Measurements from ENCODE around the gene POLE. TPM values are rescaled to one million over a fixed set of nuclear protein-coding genes. Genes with fewer than 3 reads are reported as not detected.

POLE gene
- total and polyA plus RNA-seq, 9 of the 15 experiments (the other 6 are each of a cell fraction or from before 2014, with no cell fraction given): 2.4 to 154 (median 49.6) TPM

DNA sequence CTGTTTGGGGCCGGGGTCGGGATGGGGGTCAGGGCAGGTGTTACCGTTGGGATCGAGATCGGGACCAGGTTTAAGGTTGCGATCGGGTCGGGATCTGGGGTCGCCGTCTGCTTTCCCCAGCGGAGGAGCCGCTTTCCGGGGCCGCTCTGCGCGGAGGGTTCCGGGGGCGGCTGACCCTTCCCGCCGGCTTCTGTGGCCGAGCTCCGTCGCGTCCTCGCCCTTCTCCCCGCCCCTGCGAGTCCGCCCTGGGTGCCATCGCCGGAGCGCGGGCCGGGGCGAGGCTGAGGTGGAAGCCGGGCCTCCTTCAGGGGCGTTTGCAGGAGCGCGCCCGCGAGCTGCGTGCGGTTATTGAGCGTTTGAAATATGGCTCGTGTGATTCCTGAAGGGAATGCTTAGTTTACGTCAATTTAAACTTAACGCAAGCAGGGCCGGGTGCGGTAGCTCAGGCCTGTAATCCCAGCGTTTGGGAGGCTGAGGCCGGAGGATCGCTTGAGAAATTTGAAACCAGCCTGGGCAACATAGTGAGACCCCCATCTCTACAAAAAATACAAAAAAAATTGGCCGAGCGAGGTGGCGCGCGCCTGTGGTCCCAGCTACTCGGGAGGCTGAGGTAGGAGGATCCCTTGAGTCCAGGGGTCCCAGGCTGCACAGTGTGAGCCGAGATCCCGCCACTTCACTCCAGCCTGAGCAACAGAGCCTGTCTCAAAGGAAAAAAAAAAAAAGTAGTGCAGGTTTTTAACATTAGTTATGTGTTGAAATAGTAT, 24.1 kb upstream of the POLE start (continued):
- TF ChIP-seq MXD1 (CRISPR knock-in tag; IDR thresholded peaks at IDR 0.05; ENCODE audit: borderline replicate concordance, poor library complexity, severe bottlenecking): no peak
- no peak for TF ChIP-seq ETV1 (tag; conservative IDR thresholded peaks at IDR 0.05; ENCODE audit: low read depth)
- no peak for TF ChIP-seq ZNF232 (CRISPR knock-in tag; IDR thresholded peaks at IDR 0.05)
- TF ChIP-seq, protein P1, sequence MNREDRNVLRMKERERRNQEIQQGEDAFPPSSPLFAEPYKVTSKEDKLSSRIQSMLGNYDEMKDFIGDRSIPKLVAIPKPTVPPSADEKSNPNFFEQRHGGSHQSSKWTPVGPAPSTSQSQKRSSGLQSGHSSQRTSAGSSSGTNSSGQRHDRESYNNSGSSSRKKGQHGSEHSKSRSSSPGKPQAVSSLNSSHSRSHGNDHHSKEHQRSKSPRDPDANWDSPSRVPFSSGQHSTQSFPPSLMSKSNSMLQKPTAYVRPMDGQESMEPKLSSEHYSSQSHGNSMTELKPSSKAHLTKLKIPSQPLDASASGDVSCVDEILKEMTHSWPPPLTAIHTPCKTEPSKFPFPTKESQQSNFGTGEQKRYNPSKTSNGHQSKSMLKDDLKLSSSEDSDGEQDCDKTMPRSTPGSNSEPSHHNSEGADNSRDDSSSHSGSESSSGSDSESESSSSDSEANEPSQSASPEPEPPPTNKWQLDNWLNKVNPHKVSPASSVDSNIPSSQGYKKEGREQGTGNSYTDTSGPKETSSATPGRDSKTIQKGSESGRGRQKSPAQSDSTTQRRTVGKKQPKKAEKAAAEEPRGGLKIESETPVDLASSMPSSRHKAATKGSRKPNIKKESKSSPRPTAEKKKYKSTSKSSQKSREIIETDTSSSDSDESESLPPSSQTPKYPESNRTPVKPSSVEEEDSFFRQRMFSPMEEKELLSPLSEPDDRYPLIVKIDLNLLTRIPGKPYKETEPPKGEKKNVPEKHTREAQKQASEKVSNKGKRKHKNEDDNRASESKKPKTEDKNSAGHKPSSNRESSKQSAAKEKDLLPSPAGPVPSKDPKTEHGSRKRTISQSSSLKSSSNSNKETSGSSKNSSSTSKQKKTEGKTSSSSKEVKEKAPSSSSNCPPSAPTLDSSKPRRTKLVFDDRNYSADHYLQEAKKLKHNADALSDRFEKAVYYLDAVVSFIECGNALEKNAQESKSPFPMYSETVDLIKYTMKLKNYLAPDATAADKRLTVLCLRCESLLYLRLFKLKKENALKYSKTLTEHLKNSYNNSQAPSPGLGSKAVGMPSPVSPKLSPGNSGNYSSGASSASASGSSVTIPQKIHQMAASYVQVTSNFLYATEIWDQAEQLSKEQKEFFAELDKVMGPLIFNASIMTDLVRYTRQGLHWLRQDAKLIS (CRISPR knock-in tag; IDR thresholded peaks at IDR 0.05): 0 out of 2 replicates have a peak, but pooled peaks have one; percentile 37
- no peak for TF ChIP-seq GABPB2 (CRISPR knock-in tag; conservative IDR thresholded peaks at IDR 0.05)
- no peak for TF ChIP-seq NUFIP1 (IDR thresholded peaks at IDR 0.05; ENCODE audit: partially characterized antibody)
- TF ChIP-seq TGIF2 (CRISPR knock-in tag; IDR thresholded peaks at IDR 0.05): peak; percentile 74; the same call in 1 of the 2 replicates
- no peak for TF ChIP-seq MYBL2 (IDR thresholded peaks at IDR 0.05; ENCODE audit: low read depth)
- no peak for TF ChIP-seq MYBL2 (CRISPR knock-in tag; IDR thresholded peaks at IDR 0.05; ENCODE audit: borderline replicate concordance)
- no peak for TF ChIP-seq TRIM24 (IDR thresholded peaks at IDR 0.05)
- TF ChIP-seq RCOR1 (IDR thresholded peaks at IDR 0.05; ENCODE audit: borderline replicate concordance in 1 of 2, low read depth in 2 of 2, low read length in 2 of 2): no peak
- TF ChIP-seq, protein P2, sequence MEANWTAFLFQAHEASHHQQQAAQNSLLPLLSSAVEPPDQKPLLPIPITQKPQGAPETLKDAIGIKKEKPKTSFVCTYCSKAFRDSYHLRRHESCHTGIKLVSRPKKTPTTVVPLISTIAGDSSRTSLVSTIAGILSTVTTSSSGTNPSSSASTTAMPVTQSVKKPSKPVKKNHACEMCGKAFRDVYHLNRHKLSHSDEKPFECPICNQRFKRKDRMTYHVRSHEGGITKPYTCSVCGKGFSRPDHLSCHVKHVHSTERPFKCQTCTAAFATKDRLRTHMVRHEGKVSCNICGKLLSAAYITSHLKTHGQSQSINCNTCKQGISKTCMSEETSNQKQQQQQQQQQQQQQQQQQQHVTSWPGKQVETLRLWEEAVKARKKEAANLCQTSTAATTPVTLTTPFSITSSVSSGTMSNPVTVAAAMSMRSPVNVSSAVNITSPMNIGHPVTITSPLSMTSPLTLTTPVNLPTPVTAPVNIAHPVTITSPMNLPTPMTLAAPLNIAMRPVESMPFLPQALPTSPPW (CRISPR knock-in tag; IDR thresholded peaks at IDR 0.05): no peak
- no peak for TF ChIP-seq NBN (IDR thresholded peaks at IDR 0.05; ENCODE audit: low read depth)
- no peak for TF ChIP-seq E2F4 (CRISPR knock-in tag; IDR thresholded peaks at IDR 0.05; ENCODE audit: low read depth)
- no peak for TF ChIP-seq KAT2B (IDR thresholded peaks at IDR 0.05; ENCODE audit: low read depth, low read length)
- TF ChIP-seq TRIM28 (IDR thresholded peaks at IDR 0.05): 0 out of 2 replicates have a peak, but pooled peaks have one; percentile 46
- peak; percentile 14 for TF ChIP-seq HMGN3 (IDR thresholded peaks at IDR 0.05; ENCODE audit: borderline replicate concordance, extremely low read depth, insufficient read length, low read depth, low read length)
- no peak for TF ChIP-seq NFIC (IDR thresholded peaks at IDR 0.05)
- 0 out of 2 replicates have a peak, but pooled peaks have one; percentile 8 for TF ChIP-seq ETS1 (conservative IDR thresholded peaks at IDR 0.05; ENCODE audit: control insufficient read depth, low read depth, low read length)
